ENCODE measurements around the gene APOH.

DNA sequence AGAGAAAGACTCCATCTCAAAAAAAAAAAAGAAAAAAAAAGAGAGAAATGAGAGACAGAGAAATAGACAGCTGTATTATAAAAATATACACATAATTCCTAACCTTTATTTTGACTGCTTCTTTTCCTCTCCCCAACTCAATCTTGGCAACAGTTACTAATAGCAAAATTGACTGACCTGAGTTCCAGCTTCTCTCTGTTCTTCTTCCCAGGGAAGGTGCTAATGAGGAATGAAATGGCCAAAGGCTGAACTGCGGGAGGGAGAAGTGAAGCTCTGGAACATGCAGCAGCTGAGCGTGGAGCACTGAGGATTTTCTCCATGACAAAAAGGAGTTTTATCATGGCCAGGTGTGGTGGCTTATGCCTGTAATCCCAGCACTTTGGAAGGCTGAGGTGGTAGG is 48.0 kb upstream of the APOH start:
- no peak for TF ChIP-seq POLR2A (IDR thresholded peaks at IDR 0.05)
- TF ChIP-seq, protein P1, sequence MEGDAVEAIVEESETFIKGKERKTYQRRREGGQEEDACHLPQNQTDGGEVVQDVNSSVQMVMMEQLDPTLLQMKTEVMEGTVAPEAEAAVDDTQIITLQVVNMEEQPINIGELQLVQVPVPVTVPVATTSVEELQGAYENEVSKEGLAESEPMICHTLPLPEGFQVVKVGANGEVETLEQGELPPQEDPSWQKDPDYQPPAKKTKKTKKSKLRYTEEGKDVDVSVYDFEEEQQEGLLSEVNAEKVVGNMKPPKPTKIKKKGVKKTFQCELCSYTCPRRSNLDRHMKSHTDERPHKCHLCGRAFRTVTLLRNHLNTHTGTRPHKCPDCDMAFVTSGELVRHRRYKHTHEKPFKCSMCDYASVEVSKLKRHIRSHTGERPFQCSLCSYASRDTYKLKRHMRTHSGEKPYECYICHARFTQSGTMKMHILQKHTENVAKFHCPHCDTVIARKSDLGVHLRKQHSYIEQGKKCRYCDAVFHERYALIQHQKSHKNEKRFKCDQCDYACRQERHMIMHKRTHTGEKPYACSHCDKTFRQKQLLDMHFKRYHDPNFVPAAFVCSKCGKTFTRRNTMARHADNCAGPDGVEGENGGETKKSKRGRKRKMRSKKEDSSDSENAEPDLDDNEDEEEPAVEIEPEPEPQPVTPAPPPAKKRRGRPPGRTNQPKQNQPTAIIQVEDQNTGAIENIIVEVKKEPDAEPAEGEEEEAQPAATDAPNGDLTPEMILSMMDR (IDR thresholded peaks at IDR 0.05): no peak

All from adrenal gland (tissue), 5 donors.